OCI-LY3 (cell line): ENCODE measurements around the gene ATOSB.

ENCODE experiments used
- H2AFZ ChIP-seq: fragments of 200-600, 300-600 bp; shearing (Covaris generic); 2 replicates; pipeline ENCODE4 v1.6.0; 2014; ENCODE audit warnings: antibody characterized with exemption, low read depth, low read length
- H3K27ac ChIP-seq: fragments of 200-600, 300-600 bp; sonication (generic); 2 replicates; pipeline ENCODE4 v1.5.1; 2014; ENCODE audit warnings: mild to moderate bottlenecking, low read length, moderate library complexity, mixed read lengths
- H3K27me3 ChIP-seq: fragments of 200-600, 300-600 bp; sonication (generic); 2 replicates; pipeline ENCODE4 v1.6.1; 2014; ENCODE audit warnings: low read depth, low read length, mixed read lengths
- H3K36me3 ChIP-seq: fragments of 200-600, 300-600 bp; sonication (generic); replicated peaks from 2 replicates; pipeline ENCODE3; 2014; ENCODE audit warnings: low read depth, low read length, mixed read lengths
- H3K4me1 ChIP-seq: fragments of 300-600, 200-600 bp; sonication (generic); 2 replicates; pipeline ENCODE4 v1.6.1; 2014; ENCODE audit warnings: low read length, mixed read lengths
- H3K4me2 ChIP-seq: fragments of 200-600, 300-600 bp; sonication (generic); 2 replicates; pipeline ENCODE4 v1.6.1; 2014; ENCODE audit warnings: low read length, mixed read lengths
- H3K4me3 ChIP-seq: fragments of 300-600, 200-600 bp; sonication (generic); 2 replicates; pipeline ENCODE4 v1.5.1; 2014; ENCODE audit warnings: antibody characterized with exemption, mild to moderate bottlenecking, low read length, moderate library complexity
- H3K79me2 ChIP-seq: fragments of 300-600, 200-600 bp; shearing (Covaris generic); 2 replicates; pipeline ENCODE4 v1.6.1; 2014; ENCODE audit warnings: mild to moderate bottlenecking, low read length, mixed read lengths
- H3K9ac ChIP-seq: fragments of 300-600, 200-600 bp; shearing (Covaris generic); 2 replicates; pipeline ENCODE4 v1.6.0; 2014; ENCODE audit warnings: mild to moderate bottlenecking, low read length, moderate library complexity
- H3K9me3 ChIP-seq: fragments of 200-600, 300-600 bp; shearing (Covaris generic); 2 replicates; pipeline ENCODE4 v1.6.1; 2014; ENCODE audit warnings: low read length, mixed read lengths; ENCODE audit not compliant: insufficient read depth
- H4K20me1 ChIP-seq: fragments of 200-600, 300-600 bp; sonication (generic); 2 replicates; pipeline ENCODE4 v1.6.1; 2016; ENCODE audit warnings: low read length, mixed read lengths; ENCODE audit not compliant: insufficient read depth
- EZH2phosphoT487 ChIP-seq: fragments of 200-600 bp; shearing (Covaris generic); IDR thresholded peaks from 2 replicates; pipeline ENCODE4 v1.6.1; 2018; ENCODE audit warnings: antibody characterized with exemption, mixed run types, low read depth
- TF ChIP-seq, protein P1 (sequence below): fragments of 200-600, 300-600 bp; sonication (generic); IDR thresholded peaks from 2 replicates; pipeline ENCODE4 v1.5.1; 2014; ENCODE audit warnings: antibody characterized with exemption, low read length, low read depth

ATOSB gene

DNA sequence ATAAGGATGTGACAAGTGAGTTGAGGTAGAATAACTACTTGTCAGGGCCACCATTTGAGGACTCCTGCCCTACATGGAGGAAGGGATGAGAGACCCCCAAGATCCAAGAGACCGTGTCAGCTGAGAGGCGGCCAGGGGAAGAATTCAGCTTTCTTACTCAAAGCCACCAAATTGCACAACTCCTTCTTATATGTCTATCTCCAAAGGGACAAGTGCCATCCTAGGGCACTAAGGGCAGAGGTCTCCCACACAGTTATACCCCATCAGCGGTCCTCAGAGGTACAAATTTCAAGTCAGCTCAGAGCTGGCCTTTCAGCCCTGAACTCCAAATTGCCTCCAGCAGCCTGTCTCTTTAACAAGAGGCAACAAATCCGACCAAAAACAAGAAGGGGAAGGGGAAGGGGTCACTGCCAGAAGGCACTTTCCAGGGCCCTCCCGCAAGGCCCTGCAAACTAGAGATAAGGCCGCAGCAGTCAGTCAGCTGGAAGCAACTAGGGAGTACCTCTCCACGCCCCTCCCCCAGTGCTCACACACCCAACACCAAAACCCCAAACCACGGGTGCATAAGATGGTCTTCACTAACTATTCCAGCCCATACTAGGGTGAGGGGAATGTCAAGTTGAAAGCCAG lies 6.6 kb downstream of the ATOSB start:
- no peak overlapping the region for H3K27ac ChIP-seq
- H3K36me3 ChIP-seq: peaks cover 6% of the 10 kb centered on the region
- peaks cover 5% of the 10 kb centered on the region for H3K79me2 ChIP-seq
- H3K9me3 ChIP-seq: no peaks in the 10 kb centered on the region
- H3K4me2 ChIP-seq: no peak overlapping the region
- H3K27me3 ChIP-seq: no peaks in the 10 kb centered on the region
- no peak overlapping the region for H3K4me3 ChIP-seq
- TF ChIP-seq, protein P1, sequence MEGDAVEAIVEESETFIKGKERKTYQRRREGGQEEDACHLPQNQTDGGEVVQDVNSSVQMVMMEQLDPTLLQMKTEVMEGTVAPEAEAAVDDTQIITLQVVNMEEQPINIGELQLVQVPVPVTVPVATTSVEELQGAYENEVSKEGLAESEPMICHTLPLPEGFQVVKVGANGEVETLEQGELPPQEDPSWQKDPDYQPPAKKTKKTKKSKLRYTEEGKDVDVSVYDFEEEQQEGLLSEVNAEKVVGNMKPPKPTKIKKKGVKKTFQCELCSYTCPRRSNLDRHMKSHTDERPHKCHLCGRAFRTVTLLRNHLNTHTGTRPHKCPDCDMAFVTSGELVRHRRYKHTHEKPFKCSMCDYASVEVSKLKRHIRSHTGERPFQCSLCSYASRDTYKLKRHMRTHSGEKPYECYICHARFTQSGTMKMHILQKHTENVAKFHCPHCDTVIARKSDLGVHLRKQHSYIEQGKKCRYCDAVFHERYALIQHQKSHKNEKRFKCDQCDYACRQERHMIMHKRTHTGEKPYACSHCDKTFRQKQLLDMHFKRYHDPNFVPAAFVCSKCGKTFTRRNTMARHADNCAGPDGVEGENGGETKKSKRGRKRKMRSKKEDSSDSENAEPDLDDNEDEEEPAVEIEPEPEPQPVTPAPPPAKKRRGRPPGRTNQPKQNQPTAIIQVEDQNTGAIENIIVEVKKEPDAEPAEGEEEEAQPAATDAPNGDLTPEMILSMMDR: no peak
- no peak for TF ChIP-seq EZH2phosphoT487
- H2AFZ ChIP-seq: no peak overlapping the region
- no peak overlapping the region for H3K9ac ChIP-seq
- peaks cover 23% of the 10 kb centered on the region for H3K4me1 ChIP-seq
- 0 out of 2 replicates have a peak, but pooled peaks cover 5% of the 10 kb centered on the region for H4K20me1 ChIP-seq

DNA sequence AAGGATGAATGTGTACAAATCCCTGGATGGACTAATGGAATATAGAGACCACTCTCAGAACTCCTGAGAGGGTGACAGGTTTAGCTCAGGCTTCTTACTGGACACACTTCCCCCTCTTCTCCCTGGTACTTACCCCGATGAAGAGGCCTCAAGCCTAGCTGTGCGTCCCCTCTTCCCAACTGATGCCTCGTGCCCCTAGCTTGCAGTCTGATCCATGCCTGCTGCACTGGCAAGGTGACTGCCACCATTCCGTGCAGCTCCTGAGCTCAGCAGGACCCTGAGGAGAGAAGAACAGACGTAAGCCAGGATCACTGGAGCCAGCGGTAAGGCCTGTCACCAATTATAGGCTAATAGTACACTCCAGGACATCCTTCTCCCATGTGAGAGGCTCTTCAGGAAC lies 7.2 kb downstream of the ATOSB start:
- Histone ChIP-seq H3K4me2 (no peak overlapping the region), H3K4me1 (peaks cover 21% of the 10 kb centered on the region), H3K79me2 (no peaks in the 10 kb centered on the region), H3K27ac (no peak overlapping the region), H4K20me1 (0 out of 2 replicates have a peak, but pooled peaks cover 5% of the 10 kb centered on the region), H3K4me3 (no peak overlapping the region), H2AFZ (no peak overlapping the region), H3K9ac (no peak overlapping the region), H3K27me3 (no peaks in the 10 kb centered on the region), H3K9me3 (no peaks in the 10 kb centered on the region), H3K36me3 (peaks cover 6% of the 10 kb centered on the region)
- TF ChIP-seq, protein P1: no peak
- TF ChIP-seq EZH2phosphoT487: no peak

DNA sequence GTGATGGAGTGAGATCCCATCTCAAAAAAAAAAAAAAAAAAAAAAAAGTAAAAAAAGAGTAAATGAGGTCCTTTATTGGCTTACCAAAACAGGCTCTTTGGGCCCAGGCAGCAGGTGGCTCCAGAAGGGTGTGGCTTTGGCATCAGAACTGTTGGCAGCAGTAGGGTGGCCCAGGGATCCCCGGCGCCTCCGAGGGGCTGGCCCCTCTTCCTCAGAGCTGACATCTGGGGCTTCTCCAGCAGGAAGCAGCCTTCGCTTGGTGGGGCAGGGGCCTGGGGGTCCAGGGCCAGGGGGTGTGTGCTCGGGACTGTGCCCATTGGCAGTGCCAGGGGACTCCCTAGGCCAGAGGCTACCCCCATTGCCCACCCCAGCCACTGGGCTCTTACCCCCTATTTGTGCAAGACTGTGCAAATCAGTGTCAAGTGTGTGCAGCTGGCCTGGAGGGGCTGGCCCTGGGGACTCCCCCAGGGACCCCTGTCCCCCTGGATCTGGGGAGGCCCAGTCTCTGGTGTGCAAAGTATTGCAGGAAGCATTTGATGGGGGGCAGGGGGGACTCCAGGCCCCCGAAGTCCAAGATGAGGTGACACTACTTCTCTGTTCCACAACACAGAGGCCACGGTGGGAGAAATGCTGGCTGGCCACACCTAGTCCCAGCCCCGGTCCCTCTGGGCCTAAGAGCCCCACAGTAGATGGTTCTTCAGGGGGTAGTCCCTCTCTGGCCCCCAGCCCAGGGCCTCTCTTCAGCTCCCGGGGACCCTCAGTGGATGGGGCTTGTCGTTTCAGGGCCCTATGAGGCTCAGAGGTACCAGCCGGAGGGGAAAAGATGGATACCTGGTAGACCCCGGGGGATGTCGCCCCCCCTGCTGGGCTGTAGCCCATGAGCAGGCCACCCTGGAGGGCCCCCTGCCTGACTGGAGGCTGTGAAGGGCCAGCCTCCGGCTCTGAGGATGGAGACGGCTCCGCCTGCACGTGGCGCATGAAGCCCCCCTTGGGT lies 8.1 kb downstream of the ATOSB start:
- Histone ChIP-seq H3K9me3 (no peaks in the 10 kb centered on the region), H3K4me2 (no peak overlapping the region), H3K27ac (no peak overlapping the region), H4K20me1 (0 out of 2 replicates have a peak, but pooled peaks cover 5% of the 10 kb centered on the region), H3K9ac (no peak overlapping the region), H3K4me3 (no peak overlapping the region), H3K79me2 (peaks cover 4% of the 10 kb centered on the region), H3K27me3 (no peaks in the 10 kb centered on the region), H3K36me3 (peaks cover 6% of the 10 kb centered on the region), H2AFZ (no peak overlapping the region), H3K4me1 (peaks cover 22% of the 10 kb centered on the region)
- no peak for TF ChIP-seq EZH2phosphoT487
- TF ChIP-seq, protein P1: no peak

DNA sequence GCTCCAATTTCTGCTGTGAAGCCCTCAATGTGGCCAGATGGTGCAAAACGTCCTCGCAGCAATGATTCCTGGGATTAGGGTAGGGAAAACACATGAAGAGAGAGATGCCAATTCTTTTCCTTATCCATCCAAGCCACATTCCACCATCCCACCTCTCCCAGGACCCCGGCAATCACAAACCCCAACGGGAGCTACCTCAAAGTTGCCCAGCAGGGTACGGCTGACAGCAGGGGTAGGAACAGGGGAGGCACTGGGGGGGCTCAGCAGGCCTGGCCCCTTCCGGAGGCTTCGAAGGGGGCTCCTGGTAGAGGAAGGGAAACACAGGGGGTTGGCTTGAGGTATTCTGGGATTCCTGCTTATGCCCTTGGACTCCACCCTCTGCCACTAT lies 9.3 kb downstream of the ATOSB start:
- Histone ChIP-seq H3K36me3 (peaks cover 7% of the 10 kb centered on the region), H3K27me3 (no peaks in the 10 kb centered on the region), H3K27ac (no peak overlapping the region), H3K4me2 (no peak overlapping the region), H3K9me3 (no peaks in the 10 kb centered on the region), H4K20me1 (0 out of 2 replicates have a peak, but pooled peaks cover 5% of the 10 kb centered on the region), H3K79me2 (peaks cover 16% of the 10 kb centered on the region), H2AFZ (no peak overlapping the region), H3K9ac (no peak overlapping the region), H3K4me3 (no peak overlapping the region), H3K4me1 (peaks cover 21% of the 10 kb centered on the region)
- no peak for TF ChIP-seq EZH2phosphoT487
- TF ChIP-seq, protein P1: no peak
